ENCODE data around the gene SPTBN2.
A peak's percentile ranks its signal among the peaks of the same experiment; 100 is the strongest.
"Not testable (repeated sequence)": the region's sequence is repeated elsewhere in the genome, so short reads cannot be mapped to it uniquely, and the experiment has no call there.

SPTBN2 gene

GRCh38 chr11:66684635-66685034 lies 44.4 kb downstream of the SPTBN2 start:
- DNase-seq = no peak

- no peak for DNase-seq
Observed at GRCh38 chr11:66683877-66684276, 45.1 kb downstream of the SPTBN2 start.

- DNase-seq = no peak
Observed at GRCh38 chr11:66680966-66681645, 47.9 kb downstream of the SPTBN2 start.

- peak; percentile 97 for DNase-seq
Observed at GRCh38 chr11:66677599-66678375, 51.2 kb downstream of the SPTBN2 start, which contains the start of gene RBM4B. Gene RBM4B, minus strand, starts transcription at chr11:66677887. Its CDS starts 808 bp downstream, at chr11:66677079.

GRCh38 chr11:66676931-66677598 lies 52.0 kb downstream of the SPTBN2 start:
- no peak for DNase-seq

GRCh38 chr11:66676282-66676919 lies 52.6 kb downstream of the SPTBN2 start:
- DNase-seq = no peak

- DNase-seq = no peak
Observed at GRCh38 chr11:66674964-66675602, 53.9 kb downstream of the SPTBN2 start.

GRCh38 chr11:66670816-66671215 lies 58.2 kb downstream of the SPTBN2 start:
- no peak for DNase-seq

GRCh38 chr11:66665369-66665768 lies 63.6 kb downstream of the SPTBN2 start:
- no peak for DNase-seq

GRCh38 chr11:66663741-66664296 lies 65.2 kb downstream of the SPTBN2 start:
- DNase-seq = no peak

GRCh38 chr11:66659763-66660162 lies 69.3 kb downstream of the SPTBN2 start:
- no peak for DNase-seq

GRCh38 chr11:66653123-66653522 lies 75.9 kb downstream of the SPTBN2 start:
- no peak for DNase-seq

GRCh38 chr11:66652651-66653050 lies 76.4 kb downstream of the SPTBN2 start:
- DNase-seq = no peak

- DNase-seq = no peak
Observed at GRCh38 chr11:66651016-66651415, 78.0 kb downstream of the SPTBN2 start.

- DNase-seq = no peak
Observed at GRCh38 chr11:66649903-66650302, 79.1 kb downstream of the SPTBN2 start.

GRCh38 chr11:66646828-66647227 lies 82.2 kb downstream of the SPTBN2 start:
- DNase-seq = no peak

GRCh38 chr11:66643745-66644437 lies 85.1 kb downstream of the SPTBN2 start:
- DNase-seq = no peak

- DNase-seq = no peak
Observed at GRCh38 chr11:66641834-66642233, 87.2 kb downstream of the SPTBN2 start.

GRCh38 chr11:66639814-66640340 lies 89.1 kb downstream of the SPTBN2 start:
- not testable (repeated sequence) for DNase-seq

GRCh38 chr11:66639066-66639813 lies 89.8 kb downstream of the SPTBN2 start:
- no peak for DNase-seq

All from right kidney (tissue), 1 donor.